Calu3 (cell line): ENCODE measurements around the gene MYD88. TPM values are rescaled to one million over a fixed set of nuclear protein-coding genes. Genes with fewer than 3 reads are reported as not detected.
"Not testable (repeated sequence)": the region's sequence is repeated elsewhere in the genome, so short reads cannot be mapped to it uniquely, and the experiment has no call there.

Experiments
- BruUV-seq: library from RNA; stranded (reverse); fragments of 400-500 nt; replicated peaks from 2 replicates; lab custom pipeline; 2021; lab: Mats Ljungman, UMichigan
- CTCF ChIA-PET: fragments of 300-600 bp; sonication (Branson Sonifier 250); formaldehyde crosslinking; loops from one replicate; lab custom pipeline; 2022; ENCODE audit warnings: antibody characterized with exemption; lab: Charles Lee
- DNase-seq: peaks from one replicate; pipeline ENCODE4 v3.0.0; 2022
- H3K27ac Mint-ChIP-seq: one replicate; pipeline ENCODE4 v1.8.0; 2022; ENCODE audit warnings: mixed read lengths; ENCODE audit not compliant: unreplicated experiment
- H3K27me3 Mint-ChIP-seq: one replicate; pipeline ENCODE4 v1.8.0; 2022; ENCODE audit warnings: mixed read lengths; ENCODE audit not compliant: unreplicated experiment
- H3K36me3 Mint-ChIP-seq: one replicate; pipeline ENCODE4 v1.8.0; 2022; ENCODE audit warnings: mild to moderate bottlenecking, moderate library complexity, mixed read lengths; ENCODE audit not compliant: insufficient read depth, unreplicated experiment
- H3K4me1 Mint-ChIP-seq: one replicate; pipeline ENCODE4 v1.8.0; 2022; ENCODE audit warnings: mild to moderate bottlenecking, low read depth, mixed read lengths; ENCODE audit not compliant: unreplicated experiment
- H3K4me3 Mint-ChIP-seq: one replicate; pipeline ENCODE4 v1.8.0; 2022; ENCODE audit warnings: mild to moderate bottlenecking, low read depth, moderate library complexity, mixed read lengths; ENCODE audit not compliant: unreplicated experiment
- H3K9me3 Mint-ChIP-seq: one replicate; pipeline ENCODE4 v1.8.0; 2022; ENCODE audit warnings: low read depth, mixed read lengths; ENCODE audit not compliant: unreplicated experiment
- CTCF ChIP-seq: fragments of 200-600 bp; IDR thresholded peaks from one replicate; pipeline ENCODE4 v1.8.0; 2022; ENCODE audit warnings: antibody characterized with exemption; ENCODE audit not compliant: unreplicated experiment
- intact Hi-C: fragments of 100-400 bp; cut with micrococcal nuclease; formaldehyde crosslinking; loops from one replicate; pipeline ENCODE4 v1.10.0; 2022; ENCODE audit not compliant: unreplicated experiment
- total RNA-seq: library from RNA; stranded (reverse); gene quantifications from 2 replicates; pipeline ENCODE4 v1.2.3, GENCODE V29; 2022

MYD88 gene
- total RNA-seq, 1 experiment from 2014 or later: 35.2 TPM

- no peak for DNase-seq
- no peak for TF ChIP-seq CTCF
- Mint-ChIP-seq H3K36me3 (peaks cover 57% of the 10 kb centered on the region), H3K27me3 (no peaks in the 10 kb centered on the region), H3K4me1 (peaks cover 44% of the 10 kb centered on the region), H3K4me3 (no peak overlapping the region), H3K9me3 (no peaks in the 10 kb centered on the region), H3K27ac (no peak overlapping the region)
- intact Hi-C loops: loop anchor here (1.0 kb wide), 1 partner anchor 116 kb away; no protein-coding TSS in a partner anchor
- no TSS peak for BruUV-seq
- CTCF ChIA-PET: no interaction called here
Observed at GRCh38 chr3:38131621-38132369, 6.7 kb upstream of the MYD88 start.

GRCh38 chr3:38133209-38133556 lies 5.3 kb upstream of the MYD88 start:
- no peak for TF ChIP-seq CTCF
- Mint-ChIP-seq H3K4me3 (peak overlapping the region; percentile 56), H3K9me3 (no peaks in the 10 kb centered on the region), H3K27ac (peak overlapping the region; percentile 92), H3K4me1 (peaks cover 52% of the 10 kb centered on the region), H3K27me3 (no peaks in the 10 kb centered on the region), H3K36me3 (peaks cover 63% of the 10 kb centered on the region)
- intact Hi-C loops: loop anchor here (1.0 kb wide), 1 partner anchor 32 kb away; the partner anchor contains the start of gene OXSR1
- BruUV-seq: no TSS peak
- no peak for DNase-seq
- CTCF ChIA-PET: interaction anchor here (1.0 to 1.5 kb wide), 6 partner anchors 10 to 159 kb away, joined by 3 to 5 read pairs (median 3); partner anchors contain the start of gene OXSR1

GRCh38 chr3:38133557-38134405 lies 4.7 kb upstream of the MYD88 start:
- peaks cover 68% of the 10 kb centered on the region for H3K36me3 Mint-ChIP-seq
- TSS peak; percentile 7 for BruUV-seq
- peak overlapping the region; percentile 92 for H3K27ac Mint-ChIP-seq
- no peak for TF ChIP-seq CTCF
- peaks cover 55% of the 10 kb centered on the region for H3K4me1 Mint-ChIP-seq
- intact Hi-C loops: loop anchor here (1.0 kb wide), 1 partner anchor 32 kb away; the partner anchor contains the start of gene OXSR1
- CTCF ChIA-PET: interaction anchor here (1.0 to 1.5 kb wide), 6 partner anchors 10 to 159 kb away, joined by 3 to 5 read pairs (median 3); partner anchors contain the start of gene OXSR1
- peak overlapping the region; percentile 56 for H3K4me3 Mint-ChIP-seq
- peak; percentile 44 for DNase-seq
- no peaks in the 10 kb centered on the region for H3K27me3 Mint-ChIP-seq
- no peaks in the 10 kb centered on the region for H3K9me3 Mint-ChIP-seq

- BruUV-seq, intact Hi-C loops, DNase-seq, H3K9me3 Mint-ChIP-seq, H3K27me3 Mint-ChIP-seq: not testable (repeated sequence)
- H3K4me3 Mint-ChIP-seq: peak overlapping the region; percentile 85
- peaks cover 69% of the 10 kb centered on the region for H3K36me3 Mint-ChIP-seq
- peaks cover 55% of the 10 kb centered on the region for H3K4me1 Mint-ChIP-seq
- peak overlapping the region; percentile 84 for H3K27ac Mint-ChIP-seq
- CTCF ChIA-PET: interaction anchor here (1.5 kb wide), 1 partner anchor 160 kb away, joined by 3 read pairs; no protein-coding TSS in a partner anchor
Observed at GRCh38 chr3:38134517-38135143, 3.8 kb upstream of the MYD88 start.

- H3K9me3 Mint-ChIP-seq, DNase-seq, BruUV-seq, H3K27me3 Mint-ChIP-seq, intact Hi-C loops: not testable (repeated sequence)
- peak overlapping the region; percentile 85 for H3K4me3 Mint-ChIP-seq
- CTCF ChIA-PET: interaction anchor here (4.2 kb wide), 1 partner anchor 29 kb away, joined by 24 read pairs; the partner anchor contains the start of gene OXSR1
- H3K27ac Mint-ChIP-seq: peak overlapping the region; percentile 84
- peaks cover 63% of the 10 kb centered on the region for H3K36me3 Mint-ChIP-seq
- H3K4me1 Mint-ChIP-seq: peaks cover 59% of the 10 kb centered on the region
Observed at GRCh38 chr3:38135621-38136277, 2.7 kb upstream of the MYD88 start.
